GM12878 (cell line): ENCODE measurements around the gene ATF6. TPM values are rescaled to one million over a fixed set of nuclear protein-coding genes. Genes with fewer than 3 reads are reported as not detected.

Experiments
- ATAC-seq: fragments of 200-7000 bp; cut with Tn5 transposase; 3 replicates; pipeline ENCODE4 v1.9.1; 2020; ENCODE audit warnings: mild to moderate bottlenecking, moderate library complexity
- BruUV-seq: library from RNA; stranded (reverse); fragments of 400-500 nt; replicated peaks from 2 replicates; lab custom pipeline; 2021; lab: Mats Ljungman, UMichigan
- CTCF ChIA-PET: fragments of 300-600 bp; sonication (Branson Sonifier 250); formaldehyde crosslinking; extraction: SDS; loops from one replicate; lab custom pipeline; 2021; ENCODE audit warnings: inconsistent platforms; lab: Yijun Ruan, JAX
- POLR2A ChIA-PET: fragments of 350-600 bp; formaldehyde crosslinking; extraction: SDS; loops from one replicate; lab custom pipeline; 2021; ENCODE audit warnings: inconsistent platforms; lab: Charles Lee
- RAD21 ChIA-PET: fragments of 300-600 bp; sonication (Branson Sonifier 250); formaldehyde crosslinking; loops from one replicate; lab custom pipeline; 2023; ENCODE audit warnings: antibody characterized with exemption; ENCODE audit not compliant: unreplicated experiment; lab: Charles Lee
- SMC1A ChIA-PET: fragments of 300-600 bp; sonication (Branson Sonifier 250); formaldehyde crosslinking; loops from one replicate; lab custom pipeline; 2023; ENCODE audit not compliant: unreplicated experiment, uncharacterized antibody; lab: Charles Lee
- DNase-seq: peaks from one replicate; pipeline ENCODE4 v3.0.0-alpha.2; 2011; ENCODE audit warnings: low read depth, low spot score
- FAIRE-seq: peaks from 3 replicates; lab custom pipeline; 2011; peaks lifted over from hg19 to GRCh38; lab: Jason Lieb, UNC
- H2AFZ ChIP-seq: 2 replicates; pipeline ENCODE4 v1.6.0; 2011; ENCODE audit warnings: low read depth, low read length, control low read depth; ENCODE audit not compliant: control insufficient read depth
- H3K27ac ChIP-seq: 2 replicates; pipeline ENCODE4 v1.5.1; 2011; ENCODE audit warnings: control low read depth; ENCODE audit not compliant: control insufficient read depth, insufficient read depth
- H3K27me3 ChIP-seq, 2 experiments: replicated peaks in 1 of 2; 2 replicates each; pipeline versions ENCODE4 v1.6.0 to v1.6.1; 2011; ENCODE audit warnings: low read length in 1 of 2; ENCODE audit not compliant: control insufficient read depth in 2 of 2, insufficient read depth in 2 of 2
- H3K36me3 ChIP-seq, 2 experiments: 2 replicates each; pipeline ENCODE4 v1.5.1; 2011; ENCODE audit warnings: low read length in 1 of 2; ENCODE audit not compliant: control insufficient read depth in 2 of 2, insufficient read depth in 2 of 2
- H3K4me1 ChIP-seq: 2 replicates; pipeline ENCODE4 v1.6.1; 2011; ENCODE audit warnings: mild to moderate bottlenecking, low read length, moderate library complexity, mixed read lengths; ENCODE audit not compliant: control insufficient read depth, insufficient read depth
- H3K4me2 ChIP-seq: 2 replicates; pipeline ENCODE4 v1.6.0; 2011; ENCODE audit warnings: control low read depth; ENCODE audit not compliant: control insufficient read depth, insufficient read depth
- H3K4me3 ChIP-seq: fragments of 200-600 bp; sonication (generic); 2 replicates; pipeline ENCODE4 v1.5.1; 2016
- H3K79me2 ChIP-seq: 2 replicates; pipeline ENCODE4 v1.6.0; 2011; ENCODE audit warnings: low read length; ENCODE audit not compliant: control insufficient read depth, insufficient read depth
- H3K9ac ChIP-seq: 2 replicates; pipeline ENCODE4 v1.8.0; 2011; ENCODE audit warnings: low read length, control low read depth, mixed read lengths; ENCODE audit not compliant: control insufficient read depth, insufficient read depth
- H3K9me3 ChIP-seq: replicated peaks from 3 replicates; pipeline ENCODE4 v1.5.1; 2011; ENCODE audit warnings: mild to moderate bottlenecking, low read length; ENCODE audit not compliant: control insufficient read depth, insufficient read depth
- H4K20me1 ChIP-seq: 2 replicates; pipeline ENCODE4 v1.6.0; 2011; ENCODE audit not compliant: control insufficient read depth, insufficient read depth
- E2F8 ChIP-seq: fragments of 450-650 bp; IDR thresholded peaks from 2 replicates; pipeline ENCODE4 v1.6.1; 2018; ENCODE audit warnings: mild to moderate bottlenecking, low read depth, moderate library complexity; ENCODE audit not compliant: partially characterized antibody
- JUND ChIP-seq: IDR thresholded peaks from 2 replicates; pipeline ENCODE4 v1.6.1; 2012; ENCODE audit warnings: low read depth, mild to moderate bottlenecking, low read length, improper control_type of control experiment, moderate library complexity
- MEF2A ChIP-seq: IDR thresholded peaks from 2 replicates; pipeline ENCODE4 v1.6.1; 2011; ENCODE audit warnings: low read depth, mild to moderate bottlenecking, low read length, moderate library complexity; ENCODE audit not compliant: insufficient read depth
- MEF2B ChIP-seq: fragments of 450-650 bp; IDR thresholded peaks from 2 replicates; pipeline ENCODE4 v1.6.1; 2018; ENCODE audit warnings: mild to moderate bottlenecking, moderate library complexity; ENCODE audit not compliant: partially characterized antibody, poor library complexity, severe bottlenecking
- RUNX3 ChIP-seq: IDR thresholded peaks from 2 replicates; pipeline ENCODE4 v1.6.1; 2012; ENCODE audit warnings: low read length, inconsistent platforms
- WGBS: methylation state at CpG from one replicate; pipeline ENCODE4 v1.1.6; 2016; ENCODE audit warnings: low lambda C conversion rate; ENCODE audit not compliant: insufficient replicate concordance, insufficient coverage; ENCODE audit errors: missing lambda C conversion rate; 5-methylcytosine and 5-hydroxymethylcytosine counted together
- in situ Hi-C: fragments of 300-500 bp; cut with MboI; formaldehyde crosslinking; loops from 9 replicates; pipeline ENCODE4 v1.14.3; 2018; ENCODE audit warnings: mixed read lengths
- intact Hi-C: fragments of 100-400 bp; cut with micrococcal nuclease; formaldehyde crosslinking; loops from one replicate; pipeline ENCODE4 v1.14.2; 2022; ENCODE audit not compliant: unreplicated experiment
- polyA plus RNA-seq, 11 experiments: library from polyadenylated mRNA; depleted of rRNA in 4 of 11; unstranded in 6 of 11; stranded (reverse) in 5 of 11; fragments of >200 nt; fragmentation: Nextera tagmentation in 4 of 11; fragmentation: Illumina TruSeq in 1 of 11; extraction: Ambion mirVana in 4 of 11; extraction: Trizol in 1 of 11; gene quantifications; 1 replicate in 1 of 11; 2 replicates in 10 of 11; pipeline versions ENCODE4 v1.2.1 to v1.2.3, GENCODE V29; 2011 to 2016; ENCODE audit warnings: inconsistent platforms in 2 of 11, missing spikeins in 2 of 11, low read depth in 1 of 11
- total RNA-seq, 4 experiments: library from RNA; depleted of rRNA in 3 of 4; stranded (reverse); fragments of >200 nt in 3 of 4; fragmentation: Illumina TruSeq in 1 of 4; extraction: Trizol in 1 of 4; gene quantifications; 2 replicates each; pipeline versions ENCODE4 v1.2.1 to v1.2.3, GENCODE V29; 2013 to 2021

The ATF6 gene
- total and polyA plus RNA-seq, 10 of the 15 experiments (the other 5 are each of a cell fraction or from before 2014, with no cell fraction given) = 7.8 to 24.3 (median 14.7) TPM

GRCh38 chr1:161781995-161782394 lies 15.9 kb downstream of the ATF6 start (continued):
- TF ChIP-seq E2F8 (no peak), MEF2A (peak; percentile 96), RUNX3 (peak; percentile 37; the same call in 1 of the 2 replicates)

- DNase-seq = no peak
- POLR2A ChIA-PET = no interaction called here
- H3K27ac ChIP-seq = no peak overlapping the region
- no peak for TF ChIP-seq JUND
- TF ChIP-seq MEF2B = no peak
- TF ChIP-seq, all 136 proteins: peak for 0
- no peak overlapping the region for H2AFZ ChIP-seq
- H3K9ac ChIP-seq = no peak overlapping the region
- in situ Hi-C loops (no loop called here), intact Hi-C loops (no loop called here)
- no TSS peak for BruUV-seq
- CTCF ChIA-PET = interaction anchor here (1.4 to 3.0 kb wide), 3 partner anchors 10 to 254 kb away, joined by 3 to 18 read pairs (median 5); no protein-coding TSS in a partner anchor
- H3K36me3 ChIP-seq = peaks cover 5 to 18% of the 10 kb centered on the region in 2 experiments
- no peak overlapping the region for H3K4me3 ChIP-seq
- 95% methylated on average over 4 of the region's 4 CpGs for WGBS
- H3K4me2 ChIP-seq = no peak overlapping the region
- no peaks in the 10 kb centered on the region for H3K27me3 ChIP-seq
- no peaks in the 10 kb centered on the region for H3K9me3 ChIP-seq
- RAD21 ChIA-PET = no interaction called here
- no peaks in the 10 kb centered on the region for H4K20me1 ChIP-seq
- SMC1A ChIA-PET = interaction anchor here (0.6 to 1.3 kb wide), 4 partner anchors 9 to 45 kb away, joined by 3 to 4 read pairs (median 4); no protein-coding TSS in a partner anchor
- ATAC-seq (no peak), FAIRE-seq (no peak)
- H3K79me2 ChIP-seq = peaks cover 27% of the 10 kb centered on the region
- peaks cover 42% of the 10 kb centered on the region for H3K4me1 ChIP-seq
Measured at GRCh38 chr1:161782886-161783285, 16.8 kb downstream of the ATF6 start.
